Fibroblast of lung (primary cell): Measurements from ENCODE around the gene UNC13D. TPM values are rescaled to one million over a fixed set of nuclear protein-coding genes. Genes with fewer than 3 reads are reported as not detected.

Experiments
- DNase-seq, 2 donors: peaks; one replicate each; pipeline versions ENCODE4 v3.0.0 to v3.0.0-alpha.2; 2010; ENCODE audit warnings: low read depth in 2 of 2
- H2AFZ ChIP-seq: 2 replicates; pipeline ENCODE4 v1.5.1; 2012; ENCODE audit warnings: low read length, control low read depth, inconsistent platforms
- H3K27ac ChIP-seq: 2 replicates; pipeline ENCODE4 v1.5.1; 2011; ENCODE audit warnings: low read length, control low read depth; ENCODE audit not compliant: insufficient read depth
- H3K27me3 ChIP-seq: 2 replicates; pipeline ENCODE4 v1.5.1; 2011; ENCODE audit warnings: mild to moderate bottlenecking, low read length; ENCODE audit not compliant: control insufficient read depth, insufficient read depth
- H3K36me3 ChIP-seq: 2 replicates; pipeline ENCODE4 v1.5.1; 2011; ENCODE audit warnings: low read length; ENCODE audit not compliant: control insufficient read depth, insufficient read depth
- H3K4me1 ChIP-seq: 2 replicates; pipeline ENCODE4 v1.5.1; 2011; ENCODE audit warnings: low read length; ENCODE audit not compliant: control insufficient read depth, insufficient read depth; ENCODE audit errors: extremely low read depth
- H3K4me2 ChIP-seq: 2 replicates; pipeline ENCODE4 v1.5.1; 2011; ENCODE audit warnings: low read length, control low read depth; ENCODE audit not compliant: insufficient read depth; ENCODE audit errors: extremely low read depth
- H3K4me3 ChIP-seq, 4 experiments: fragments of 200-600 bp in 1 of 4; sonication (generic) in 1 of 4; replicated peaks in 1 of 4; 2 replicates each; pipeline ENCODE4 v1.5.1; 2011 to 2016; ENCODE audit warnings: low read length in 4 of 4, low read depth in 3 of 4, mild to moderate bottlenecking in 3 of 4, control low read depth in 2 of 4, inconsistent platforms in 1 of 4, mixed read lengths in 1 of 4; ENCODE audit not compliant: insufficient read depth in 1 of 4; ENCODE audit errors: control extremely low read depth in 1 of 4
- H3K79me2 ChIP-seq: 2 replicates; pipeline ENCODE4 v1.5.1; 2012; ENCODE audit warnings: mild to moderate bottlenecking, low read length, inconsistent platforms; ENCODE audit not compliant: control insufficient read depth, insufficient read depth
- H3K9ac ChIP-seq: 2 replicates; pipeline ENCODE4 v1.5.1; 2011; ENCODE audit warnings: mild to moderate bottlenecking, low read length, control low read depth; ENCODE audit not compliant: insufficient read depth
- H3K9me3 ChIP-seq: 2 replicates; pipeline ENCODE4 v1.5.1; 2012; ENCODE audit warnings: low read depth, low read length; ENCODE audit not compliant: control insufficient read depth, insufficient read depth
- H4K20me1 ChIP-seq: 2 replicates; pipeline ENCODE4 v1.5.1; 2011; ENCODE audit warnings: low read length; ENCODE audit not compliant: control insufficient read depth, insufficient read depth; ENCODE audit errors: extremely low read depth
- CTCF ChIP-seq, 2 donors: IDR thresholded peaks in 1 of 2; conservative IDR thresholded peaks in 1 of 2; 1 replicate in 1 of 2; 2 replicates in 1 of 2; pipeline ENCODE4 v1.5.1; 2011 to 2012; ENCODE audit warnings: low read length in 2 of 2, control low read depth in 1 of 2, inconsistent platforms in 1 of 2, low read depth in 1 of 2, mild to moderate bottlenecking in 1 of 2
- EZH2 ChIP-seq: IDR thresholded peaks from 2 replicates; pipeline ENCODE4 v1.5.1; 2012; ENCODE audit warnings: low read length, control low read depth, mild to moderate bottlenecking; ENCODE audit errors: missing control alignments
- polyA plus RNA-seq, 2 donors: library from polyadenylated mRNA; depleted of rRNA in 1 of 2; stranded (reverse) in 1 of 2; unstranded in 1 of 2; fragments of >200 nt; gene quantifications; 2 replicates each; pipeline ENCODE4 v1.2.1, GENCODE V29; 2011 to 2012; ENCODE audit warnings: missing spikeins in 1 of 2
- total RNA-seq: library from RNA; depleted of rRNA; stranded (reverse); fragments of >200 nt; gene quantifications from 2 replicates; pipeline ENCODE4 v1.2.1, GENCODE V29; 2014

UNC13D gene
- total and polyA plus RNA-seq, 2 donors (not counting 1 experiment from before 2014, with no cell fraction given) = 0.22 to 1.5 TPM

- peaks cover 21% of the 10 kb centered on the region for H3K36me3 ChIP-seq
These were observed 34.0 kb downstream of the UNC13D start for GRCh38 chr17:75810216-75810615.

GRCh38 chr17:75809631-75810111 is 34.5 kb downstream of the UNC13D start:
- H3K27ac ChIP-seq = no peak overlapping the region
- no peak overlapping the region for H3K9ac ChIP-seq
- H4K20me1 ChIP-seq = no peaks in the 10 kb centered on the region
- peaks cover 5% of the 10 kb centered on the region for H3K4me1 ChIP-seq
- no peak for DNase-seq
- TF ChIP-seq CTCF (conservative IDR thresholded peaks at IDR 0.05 in 1 of 2, IDR thresholded peaks at IDR 0.05 in 1 of 2; ENCODE audit: low read depth in 1 of 2, low read length in 2 of 2) (no peak), EZH2 (no peak)
- H3K27me3 ChIP-seq = no peaks in the 10 kb centered on the region
- no peaks in the 10 kb centered on the region for H3K9me3 ChIP-seq
- no peaks in the 10 kb centered on the region for H3K79me2 ChIP-seq
- no peak overlapping the region for H3K4me3 ChIP-seq
- no peak overlapping the region for H2AFZ ChIP-seq
- H3K4me2 ChIP-seq = no peak overlapping the region
- H3K36me3 ChIP-seq = peaks cover 18% of the 10 kb centered on the region

More at GRCh38 chr17:75810216-75810615, 34.0 kb downstream of the UNC13D start:
- H3K4me1 ChIP-seq = peaks cover 5% of the 10 kb centered on the region
- no peak for DNase-seq
- TF ChIP-seq EZH2 = no peak
- TF ChIP-seq CTCF (conservative IDR thresholded peaks at IDR 0.05 in 1 of 2, IDR thresholded peaks at IDR 0.05 in 1 of 2; ENCODE audit: low read depth in 1 of 2, low read length in 2 of 2) = no peak
- H3K9ac ChIP-seq = no peak overlapping the region
- H3K4me2 ChIP-seq = no peak overlapping the region
- H3K4me3 ChIP-seq = no peak overlapping the region
- H3K27me3 ChIP-seq = no peaks in the 10 kb centered on the region
- H3K79me2 ChIP-seq = no peaks in the 10 kb centered on the region
- H2AFZ ChIP-seq = no peak overlapping the region
- no peaks in the 10 kb centered on the region for H4K20me1 ChIP-seq
- H3K9me3 ChIP-seq = no peaks in the 10 kb centered on the region
- no peak overlapping the region for H3K27ac ChIP-seq

- peak; percentile 42 to 87 for DNase-seq
- Histone ChIP-seq H3K4me3 (no peak overlapping the region), H3K36me3 (peaks cover 15% of the 10 kb centered on the region), H3K9me3 (no peaks in the 10 kb centered on the region), H3K27ac (no peak overlapping the region), H2AFZ (no peak overlapping the region), H3K9ac (no peak overlapping the region), H3K4me2 (peak overlapping the region; percentile 44), H3K4me1 (peaks cover 5% of the 10 kb centered on the region), H3K27me3 (no peaks in the 10 kb centered on the region), H3K79me2 (no peaks in the 10 kb centered on the region), H4K20me1 (no peaks in the 10 kb centered on the region)
- TF ChIP-seq EZH2 (no peak), CTCF (conservative IDR thresholded peaks at IDR 0.05 in 1 of 2, IDR thresholded peaks at IDR 0.05 in 1 of 2; ENCODE audit: low read depth in 1 of 2, low read length in 2 of 2) (no peak)
These were observed 35.1 kb downstream of the UNC13D start for GRCh38 chr17:75808905-75809621.
